H1 (cell line): ENCODE data around the gene GRIK4. TPM values are rescaled to one million over a fixed set of nuclear protein-coding genes. Genes with fewer than 3 reads are reported as not detected.

Experiments used
- CTCF ChIA-PET: fragments of 300-600 bp; sonication (Branson Sonifier 250); formaldehyde crosslinking; loops from one replicate; lab custom pipeline; 2021; ENCODE audit not compliant: partially characterized antibody; lab: Charles Lee
- POLR2A ChIA-PET: fragments of 300-600 bp; sonication (Branson Sonifier 250); formaldehyde crosslinking; loops from one replicate; lab custom pipeline; 2021; ENCODE audit warnings: inconsistent platforms; ENCODE audit not compliant: partially characterized antibody; lab: Charles Lee
- DNase-seq, 2 experiments: peaks; one replicate each; pipeline versions ENCODE4 v3.0.0 to v3.0.0-alpha.2; 2010 to 2022; ENCODE audit warnings: low spot score in 2 of 2, low read depth in 1 of 2, mixed read lengths in 1 of 2
- FAIRE-seq: peaks from 2 replicates; lab custom pipeline; 2011; peaks lifted over from hg19 to GRCh38; lab: Jason Lieb, UNC
- H2AFZ ChIP-seq: 2 replicates; pipeline ENCODE4 v1.8.1; 2012; ENCODE audit warnings: low read length, inconsistent platforms
- H2AK5ac ChIP-seq: 2 replicates; pipeline ENCODE4 v1.6.1; 2013; ENCODE audit warnings: low read depth, low read length
- H2BK120ac ChIP-seq: replicated peaks from 2 replicates; pipeline ENCODE3; 2013; ENCODE audit warnings: low read depth, low read length, inconsistent platforms
- H2BK12ac ChIP-seq: 2 replicates; pipeline ENCODE4 v1.6.1; 2013; ENCODE audit warnings: low read depth, low read length
- H2BK15ac ChIP-seq: 2 replicates; pipeline ENCODE4 v1.6.1; 2013; ENCODE audit warnings: low read length
- H2BK20ac ChIP-seq: 2 replicates; pipeline ENCODE4 v1.6.1; 2013; ENCODE audit warnings: low read length
- H2BK5ac ChIP-seq: 2 replicates; pipeline ENCODE4 v1.6.1; 2013; ENCODE audit warnings: low read depth, low read length
- H3K14ac ChIP-seq: 2 replicates; pipeline ENCODE4 v1.6.1; 2013; ENCODE audit warnings: inconsistent platforms; ENCODE audit not compliant: insufficient read length
- H3K18ac ChIP-seq: 2 replicates; pipeline ENCODE4 v1.6.1; 2013; ENCODE audit warnings: low read length; ENCODE audit errors: extremely low read depth
- H3K23ac ChIP-seq: 2 replicates; pipeline ENCODE4 v1.6.1; 2013; ENCODE audit warnings: inconsistent platforms; ENCODE audit not compliant: insufficient read length
- H3K23me2 ChIP-seq: 2 replicates; pipeline ENCODE4 v1.6.1; 2013; ENCODE audit warnings: low read depth, low read length
- H3K27ac ChIP-seq: 2 replicates; pipeline ENCODE4 v1.6.1; 2011; ENCODE audit warnings: low read depth, low read length, inconsistent platforms
- H3K27me3 ChIP-seq, 4 experiments: replicated peaks in 1 of 4; 1 replicate in 1 of 4; 2 replicates in 3 of 4; pipeline versions ENCODE4 v1.6.1 to v1.8.1; 2011 to 2013; ENCODE audit warnings: low read length in 3 of 4, mild to moderate bottlenecking in 3 of 4, inconsistent platforms in 2 of 4, mixed read lengths in 2 of 4, moderate library complexity in 1 of 4; ENCODE audit not compliant: control insufficient read depth in 3 of 4, insufficient read depth in 3 of 4; ENCODE audit errors: extremely low read depth in 1 of 4
- H3K36me3 ChIP-seq, 4 experiments: 2 replicates each; pipeline versions ENCODE4 v1.6.1 to v1.8.1; 2011 to 2013; ENCODE audit warnings: mild to moderate bottlenecking in 4 of 4, low read length in 3 of 4, moderate library complexity in 2 of 4, control low read depth in 1 of 4, inconsistent platforms in 1 of 4; ENCODE audit not compliant: insufficient read depth in 4 of 4, control insufficient read depth in 2 of 4
- H3K4ac ChIP-seq: replicated peaks from 2 replicates; pipeline ENCODE3; 2013; ENCODE audit warnings: low read length, low read depth, mixed read lengths, inconsistent platforms; ENCODE audit not compliant: insufficient read length
- H3K4me1 ChIP-seq, 4 experiments: replicated peaks in 1 of 4; 1 replicate in 1 of 4; 2 replicates in 3 of 4; pipeline versions ENCODE4 v1.6.1 to v1.8.1; 2011 to 2013; ENCODE audit warnings: low read length in 3 of 4, inconsistent platforms in 2 of 4, mixed read lengths in 1 of 4; ENCODE audit not compliant: insufficient read depth in 4 of 4, control insufficient read depth in 3 of 4
- H3K4me2 ChIP-seq, 2 experiments: 2 replicates each; pipeline versions ENCODE4 v1.6.1 to v1.8.1; 2011 to 2013; ENCODE audit warnings: low read depth in 2 of 2, low read length in 2 of 2, control low read depth in 1 of 2, inconsistent platforms in 1 of 2, mild to moderate bottlenecking in 1 of 2; ENCODE audit not compliant: insufficient read depth in 1 of 2
- H3K4me3 ChIP-seq, 4 experiments: fragments of 200-600, 300-600 bp in 1 of 4; sonication (generic), shearing (Covaris generic), sonication (Bioruptor Twin) in 1 of 4; 2 replicates each; pipeline versions ENCODE4 v1.5.1 to v1.8.1; 2011 to 2016; ENCODE audit warnings: low read length in 4 of 4, low read depth in 3 of 4, control low read depth in 2 of 4, inconsistent platforms in 2 of 4, mild to moderate bottlenecking in 2 of 4, mixed read lengths in 1 of 4, moderate library complexity in 1 of 4; ENCODE audit not compliant: insufficient read depth in 2 of 4; ENCODE audit errors: extremely low read depth in 1 of 4
- H3K56ac ChIP-seq: replicated peaks from 2 replicates; pipeline ENCODE3; 2013; ENCODE audit warnings: low read depth, mild to moderate bottlenecking, mixed read lengths, low read length, inconsistent platforms; ENCODE audit not compliant: insufficient read length
- H3K79me1 ChIP-seq: 2 replicates; pipeline ENCODE4 v1.6.1; 2013; ENCODE audit warnings: low read depth, low read length, control low read depth
- H3K79me2 ChIP-seq, 2 experiments: 2 replicates each; pipeline versions ENCODE4 v1.6.1 to v1.8.1; 2012 to 2013; ENCODE audit warnings: low read length in 2 of 2, mild to moderate bottlenecking in 2 of 2, inconsistent platforms in 1 of 2; ENCODE audit not compliant: insufficient read depth in 2 of 2, control insufficient read depth in 1 of 2
- H3K9ac ChIP-seq, 4 experiments: replicated peaks in 1 of 4; 1 replicate in 1 of 4; 2 replicates in 3 of 4; pipeline versions ENCODE4 v1.6.1 to v1.8.1; 2011 to 2013; ENCODE audit warnings: low read depth in 3 of 4, low read length in 3 of 4, control low read depth in 2 of 4, mild to moderate bottlenecking in 2 of 4, moderate library complexity in 2 of 4, inconsistent platforms in 1 of 4; ENCODE audit errors: extremely low read depth in 1 of 4
- H3K9me3 ChIP-seq, 2 experiments: 2 replicates each; pipeline versions ENCODE4 v1.6.1 to v1.8.1; 2012 to 2013; ENCODE audit warnings: mild to moderate bottlenecking in 2 of 2, moderate library complexity in 2 of 2, control low read depth in 1 of 2, inconsistent platforms in 1 of 2, low read depth in 1 of 2, low read length in 1 of 2, mixed read lengths in 1 of 2; ENCODE audit not compliant: insufficient read depth in 2 of 2
- H4K20me1 ChIP-seq, 2 experiments: replicated peaks in 1 of 2; 2 replicates each; pipeline versions ENCODE3 to v1.8.1; 2011 to 2013; ENCODE audit warnings: inconsistent platforms in 2 of 2, low read length in 2 of 2, mild to moderate bottlenecking in 1 of 2; ENCODE audit not compliant: insufficient read depth in 2 of 2, control insufficient read depth in 1 of 2
- H4K5ac ChIP-seq: 2 replicates; pipeline ENCODE4 v1.6.1; 2013; ENCODE audit warnings: low read length, low read depth, mixed read lengths, inconsistent platforms; ENCODE audit not compliant: insufficient read length
- H4K8ac ChIP-seq: 2 replicates; pipeline ENCODE4 v1.8.0; 2013; ENCODE audit warnings: mild to moderate bottlenecking, moderate library complexity, low read length, inconsistent platforms; ENCODE audit not compliant: insufficient read depth; ENCODE audit errors: extremely low read depth
- H4K91ac ChIP-seq: replicated peaks from 2 replicates; pipeline ENCODE3; 2013; ENCODE audit warnings: low read length, mixed read lengths, inconsistent platforms; ENCODE audit not compliant: insufficient read length
- ASH2L ChIP-seq: fragments of 200-600, 300-600 bp; sonication (generic); IDR thresholded peaks from one replicate; pipeline ENCODE4 v1.7.1; 2017; ENCODE audit warnings: low read length
- EP300 ChIP-seq, 2 experiments: IDR thresholded peaks; 1 replicate in 1 of 2; 2 replicates in 1 of 2; pipeline ENCODE4 v1.6.1; 2011 to 2012; ENCODE audit warnings: low read depth in 2 of 2, low read length in 2 of 2, mild to moderate bottlenecking in 2 of 2, borderline replicate concordance in 1 of 2, inconsistent platforms in 1 of 2, moderate library complexity in 1 of 2
- NANOG ChIP-seq: IDR thresholded peaks from 2 replicates; pipeline ENCODE4 v1.6.1; 2011; ENCODE audit warnings: low read length, low read depth, mild to moderate bottlenecking, inconsistent platforms; ENCODE audit not compliant: insufficient read depth, poor library complexity, severe bottlenecking
- RBBP5 ChIP-seq: IDR thresholded peaks from 2 replicates; pipeline ENCODE4 v1.7.1; 2012; ENCODE audit warnings: low read depth, mild to moderate bottlenecking, inconsistent platforms, low read length, moderate library complexity, borderline replicate concordance
- SIN3A ChIP-seq, 2 experiments: IDR thresholded peaks in 1 of 2; conservative IDR thresholded peaks in 1 of 2; 2 replicates each; pipeline ENCODE4 v1.6.1; 2011 to 2012; ENCODE audit warnings: low read length in 2 of 2, improper control_type of control experiment in 1 of 2, low read depth in 1 of 2, mild to moderate bottlenecking in 1 of 2
- TCF12 ChIP-seq: IDR thresholded peaks from 2 replicates; pipeline ENCODE4 v1.6.1; 2011; ENCODE audit warnings: low read depth, mild to moderate bottlenecking, low read length
- TEAD4 ChIP-seq: IDR thresholded peaks from 2 replicates; pipeline ENCODE4 v1.6.1; 2012; ENCODE audit warnings: low read depth, low read length, inconsistent platforms, mixed read lengths
- polyA plus RNA-seq, 7 experiments: library from polyadenylated mRNA; depleted of rRNA in 3 of 7; stranded (reverse) in 5 of 7; unstranded in 2 of 7; fragments of >200 nt in 5 of 7; fragments of 200-250 nt in 2 of 7; gene quantifications; 1 replicate in 5 of 7; 2 replicates in 1 of 7; 4 replicates in 1 of 7; pipeline versions ENCODE4 v1.2.1 to v1.2.3, GENCODE V29; 2011 to 2013; ENCODE audit warnings: missing spikeins in 2 of 7, mixed read lengths in 2 of 7
- total RNA-seq: library from RNA; stranded (reverse); fragmentation: NEBNext Ultra II Directional; extraction: Animal tissue kit (Norgen Biotek cat#: 25700); gene quantifications from 2 replicates; pipeline ENCODE4 v1.2.1, GENCODE V29; 2021

GRIK4 gene
- total and polyA plus RNA-seq, 2 of the 8 experiments (the other 6 are each of a cell fraction or from before 2014, with no cell fraction given) = 1.2 to 2.9 TPM

- Histone ChIP-seq H3K4me1 (peaks cover 3 to 16% (median 8%) of the 10 kb centered on the region in 4 experiments; a peak in 6 of 7 replicates), H4K20me1 (no peaks in the 10 kb centered on the region), H3K9ac (no peak overlapping the region), H3K4me2 (no peak overlapping the region), H2AK5ac (no peak overlapping the region), H3K23me2 (no peaks in the 10 kb centered on the region), H2BK15ac (no peak overlapping the region), H3K9me3 (peaks cover 3 to 19% of the 10 kb centered on the region in 2 experiments; a peak in 3 of 4 replicates), H4K5ac (peak overlapping the region; percentile 40), H3K14ac (no peak overlapping the region), H3K4me3 (no peak overlapping the region), H2BK20ac (no peak overlapping the region), H3K27me3 (no peaks in the 10 kb centered on the region), H3K27ac (no peak overlapping the region), H3K18ac (no peak overlapping the region), H3K79me2 (no peaks in the 10 kb centered on the region), H3K23ac (no peak overlapping the region), H2BK12ac (no peak overlapping the region; the same call in 1 of the 2 replicates), H4K91ac (peak overlapping the region; percentile 79), H3K56ac (no peak overlapping the region), H2BK120ac (peak overlapping the region; percentile 29), H3K4ac (peak overlapping the region; percentile 46), H4K8ac (no peak overlapping the region), H2BK5ac (no peak overlapping the region; the same call in 1 of the 2 replicates), H2AFZ (no peak overlapping the region), H3K36me3 (no peaks in the 10 kb centered on the region), H3K79me1 (no peaks in the 10 kb centered on the region)
- DNase-seq = peak; percentile 44 to 47
- peak; percentile 80 for FAIRE-seq
- CTCF ChIA-PET = no interaction called here
- TF ChIP-seq RBBP5 (no peak), ASH2L (peak; percentile 42), TCF12 (peak; percentile 98), SIN3A (conservative IDR thresholded peaks at IDR 0.05 in 1 of 2, IDR thresholded peaks at IDR 0.05 in 1 of 2; ENCODE audit: low read depth in 1 of 2, low read length in 2 of 2) (no peak), NANOG (peak; percentile 77), TEAD4 (peak; percentile 86), EP300 (IDR thresholded peaks at IDR 0.05; ENCODE audit: borderline replicate concordance in 1 of 2, low read depth in 2 of 2, low read length in 2 of 2) (peak in 1 of 2 experiments; percentile 82; a peak in 1 of 3 replicates)
- POLR2A ChIA-PET = interaction anchor here (1.1 to 1.6 kb wide), 2 partner anchors 15 to 57 kb away, joined by 3 to 4 read pairs; no protein-coding TSS in a partner anchor
Observed at GRCh38 chr11:120771551-120772060, 260.1 kb downstream of the GRIK4 start.
